ENCODE data around the gene RAB15.

- TF ChIP-seq JUND (IDR thresholded peaks at IDR 0.05), result no peak
- TF ChIP-seq CTCF (IDR thresholded peaks at IDR 0.05 in 2 of 3, conservative IDR thresholded peaks at IDR 0.05 in 1 of 3; ENCODE audit: borderline replicate concordance in 1 of 3, insufficient read depth in 1 of 3, low read depth in 2 of 3, low read length in 2 of 3), result no peak
- TF ChIP-seq EZH2 (IDR thresholded peaks at IDR 0.05), result no peak
- no peak for TF ChIP-seq POLR2A (IDR thresholded peaks at IDR 0.05; ENCODE audit: borderline replicate concordance, extremely low read depth, insufficient read depth, insufficient read length)
- no peak for TF ChIP-seq POLR2AphosphoS5 (IDR thresholded peaks at IDR 0.05; ENCODE audit: low read depth, low read length)
- TF ChIP-seq SRF (IDR thresholded peaks at IDR 0.05; ENCODE audit: low read depth), result no peak
- TF ChIP-seq RAD21 (IDR thresholded peaks at IDR 0.05; ENCODE audit: low read depth), result no peak
- no peak for TF ChIP-seq YY1 (IDR thresholded peaks at IDR 0.05; ENCODE audit: extremely low read depth, insufficient replicate concordance, low read depth, low read length)
- TF ChIP-seq ATF3 (IDR thresholded peaks at IDR 0.05), result no peak
Measured at GRCh38 chr14:64987438-64987767, 15.3 kb upstream of the RAB15 start.
